Inflammatory macrophage (primary cell): ENCODE data around the gene VAV3.
"Not testable (repeated sequence)": the region's sequence is repeated elsewhere in the genome, so short reads cannot be mapped to it uniquely, and the experiment has no call there.

Experiments used
- DNase-seq, 2 donors: peaks; one replicate each; pipeline ENCODE4 v3.0.0-alpha.2; 2020 to 2022
- total RNA-seq, 18 experiments: gene quantifications; one replicate each; lab custom pipeline; 2026; ENCODE audit warnings: mixed read lengths in 6 of 18, inconsistent platforms in 2 of 18; lab: John Stamatoyannopoulos, UW

VAV3 gene, protein sequence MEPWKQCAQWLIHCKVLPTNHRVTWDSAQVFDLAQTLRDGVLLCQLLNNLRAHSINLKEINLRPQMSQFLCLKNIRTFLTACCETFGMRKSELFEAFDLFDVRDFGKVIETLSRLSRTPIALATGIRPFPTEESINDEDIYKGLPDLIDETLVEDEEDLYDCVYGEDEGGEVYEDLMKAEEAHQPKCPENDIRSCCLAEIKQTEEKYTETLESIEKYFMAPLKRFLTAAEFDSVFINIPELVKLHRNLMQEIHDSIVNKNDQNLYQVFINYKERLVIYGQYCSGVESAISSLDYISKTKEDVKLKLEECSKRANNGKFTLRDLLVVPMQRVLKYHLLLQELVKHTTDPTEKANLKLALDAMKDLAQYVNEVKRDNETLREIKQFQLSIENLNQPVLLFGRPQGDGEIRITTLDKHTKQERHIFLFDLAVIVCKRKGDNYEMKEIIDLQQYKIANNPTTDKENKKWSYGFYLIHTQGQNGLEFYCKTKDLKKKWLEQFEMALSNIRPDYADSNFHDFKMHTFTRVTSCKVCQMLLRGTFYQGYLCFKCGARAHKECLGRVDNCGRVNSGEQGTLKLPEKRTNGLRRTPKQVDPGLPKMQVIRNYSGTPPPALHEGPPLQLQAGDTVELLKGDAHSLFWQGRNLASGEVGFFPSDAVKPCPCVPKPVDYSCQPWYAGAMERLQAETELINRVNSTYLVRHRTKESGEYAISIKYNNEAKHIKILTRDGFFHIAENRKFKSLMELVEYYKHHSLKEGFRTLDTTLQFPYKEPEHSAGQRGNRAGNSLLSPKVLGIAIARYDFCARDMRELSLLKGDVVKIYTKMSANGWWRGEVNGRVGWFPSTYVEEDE
- 4.0 to 66.7 (median 29.4) reads per million in 18 experiments for total RNA-seq

DNA sequence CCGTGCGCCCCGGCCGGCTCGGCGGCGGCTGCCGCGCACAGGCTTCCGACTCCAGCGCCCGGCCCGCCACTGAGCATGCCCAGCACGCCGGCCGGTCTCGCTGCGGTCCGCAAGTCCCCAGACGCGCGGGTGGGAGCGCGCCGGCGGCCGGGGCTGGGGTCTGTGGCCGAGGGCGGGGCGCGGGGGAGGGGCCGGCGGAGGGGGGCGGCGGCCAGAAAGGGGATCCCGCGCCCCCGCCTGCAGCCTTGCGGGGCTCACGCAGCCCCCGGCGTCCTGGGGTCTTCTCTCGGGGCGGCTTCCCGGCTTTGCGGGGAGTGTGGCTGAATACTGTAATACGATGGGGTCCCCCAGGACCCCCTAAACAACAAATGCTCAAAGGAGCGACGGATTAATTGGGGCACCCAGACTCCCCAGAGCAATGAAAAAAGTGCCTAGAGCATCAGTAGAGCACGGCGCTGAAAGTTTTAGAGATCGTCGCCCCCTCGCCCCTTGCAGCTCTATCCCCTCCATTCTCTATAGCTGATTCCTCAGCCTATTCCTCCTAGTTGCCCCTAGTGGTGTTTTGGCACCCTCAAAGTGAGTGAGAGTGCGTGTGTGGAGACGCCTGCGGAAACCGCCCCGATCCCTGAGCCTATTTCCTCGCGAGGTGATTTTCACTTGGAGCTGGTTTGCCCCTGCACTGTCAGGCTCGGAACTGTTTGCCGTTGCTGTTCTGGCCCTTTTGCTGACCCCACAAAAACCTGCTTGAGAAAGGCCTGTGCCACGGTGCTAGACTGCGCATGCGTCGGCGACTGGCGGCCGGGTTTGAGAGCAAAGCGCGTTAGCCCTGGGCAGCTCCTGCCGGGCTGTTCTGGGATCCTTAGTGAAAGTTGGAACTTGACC is at the start of gene VAV3:
Gene VAV3, minus strand, starts transcription at position 71 of the 882 bp plus-strand sequence. CDS start 311 bp downstream, outside the sequence.
- peak; percentile 75 to 85 for DNase-seq

GRCh38 chr1:108012553-108012952 is 47.6 kb upstream of the VAV3 start:
- DNase-seq: no peak

GRCh38 chr1:108011295-108011694 is 46.3 kb upstream of the VAV3 start:
- peak in 1 of 2 donors; percentile 20 for DNase-seq

- DNase-seq: no peak
Observed at GRCh38 chr1:108010581-108010980, 45.6 kb upstream of the VAV3 start.

- no peak for DNase-seq
Observed at GRCh38 chr1:108009603-108010195, 44.7 kb upstream of the VAV3 start.

- no peak for DNase-seq
Observed at GRCh38 chr1:108007531-108007930, 42.6 kb upstream of the VAV3 start.

- DNase-seq: no peak
Observed at GRCh38 chr1:108007070-108007469, 42.1 kb upstream of the VAV3 start.

DNA sequence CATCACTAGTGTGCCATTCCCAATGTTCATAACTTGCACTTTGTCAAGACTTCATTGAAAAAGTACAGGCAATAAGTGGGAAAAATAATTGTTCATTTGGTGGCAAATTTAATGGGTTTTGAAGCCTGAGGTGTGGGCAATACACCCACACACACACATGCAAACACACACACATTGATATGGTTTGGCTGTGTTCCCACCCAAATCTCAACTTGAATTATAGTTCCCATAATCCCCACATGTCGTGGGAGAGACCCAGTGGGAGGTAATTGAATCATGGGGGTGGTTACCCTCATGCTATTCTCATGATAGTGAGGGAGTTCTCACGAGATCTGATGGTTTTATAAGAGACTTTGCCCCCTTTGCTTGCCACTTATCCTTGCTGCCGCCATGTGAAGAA is 39.9 kb upstream of the VAV3 start:
- DNase-seq: not testable (repeated sequence)

DNA sequence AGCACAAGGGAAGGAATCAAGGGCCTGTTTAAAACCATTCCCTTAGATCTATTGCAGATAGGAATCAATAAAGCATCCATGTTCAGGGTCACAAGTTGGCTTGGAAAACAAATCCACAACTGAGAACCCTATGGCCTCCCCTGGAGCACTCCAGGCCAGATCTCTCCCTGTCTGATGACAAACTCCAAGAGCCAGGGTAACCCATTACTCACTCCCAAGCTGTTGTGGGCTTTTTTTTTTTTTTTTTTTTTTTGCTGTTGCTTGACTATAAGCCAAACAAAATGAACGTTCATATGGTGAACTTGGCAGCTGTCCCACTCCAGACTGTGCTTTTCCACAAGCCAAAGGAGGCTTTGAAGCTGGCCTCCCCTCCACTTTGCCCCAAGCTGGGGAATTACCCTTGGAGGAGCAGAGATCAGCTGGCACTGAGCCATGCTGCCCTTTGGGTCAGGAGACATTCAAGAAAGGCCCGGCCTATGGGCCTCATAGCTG is 35.7 kb upstream of the VAV3 start:
- no peak for DNase-seq

DNA sequence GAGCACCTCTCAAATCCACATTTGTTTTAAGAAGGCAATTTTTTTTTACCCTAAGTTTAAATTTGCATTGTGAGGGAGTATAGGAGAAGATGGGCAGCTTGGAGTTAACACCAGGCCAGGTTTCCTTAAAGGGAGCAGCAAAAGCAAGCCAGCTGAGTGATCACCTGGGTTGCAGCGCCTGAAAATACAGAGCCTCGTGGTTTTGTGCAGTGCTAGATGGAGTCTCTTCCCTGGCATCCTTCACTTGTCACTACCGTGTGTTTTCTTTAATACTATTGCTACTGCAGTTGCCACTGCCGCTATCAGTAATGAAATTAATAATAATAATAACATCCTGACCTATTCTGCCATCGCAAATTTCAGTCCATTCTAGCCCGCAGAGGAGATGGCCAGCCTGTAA is 35.2 kb upstream of the VAV3 start:
- no peak for DNase-seq

GRCh38 chr1:107997866-107998265 is 32.9 kb upstream of the VAV3 start:
- peak in 1 of 2 donors; percentile 4 for DNase-seq

DNA sequence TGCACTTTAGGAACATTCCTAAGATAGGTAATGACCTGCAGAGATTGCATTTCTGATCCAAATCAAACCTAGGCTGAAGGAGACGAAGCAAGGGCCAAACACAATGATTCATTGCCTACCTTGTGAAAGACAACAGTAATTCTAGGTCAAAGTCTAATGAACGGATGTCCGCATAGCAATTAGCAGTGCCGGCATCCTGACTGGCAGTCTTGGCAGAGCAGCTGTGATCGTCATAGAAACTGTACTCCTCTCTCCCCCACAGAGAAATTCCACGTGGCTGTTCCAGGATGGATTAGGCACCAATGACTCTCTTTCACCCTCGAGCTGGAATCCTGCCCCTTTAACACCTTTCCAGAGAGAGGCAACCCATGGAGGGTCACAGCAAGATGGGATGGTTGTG is 28.9 kb upstream of the VAV3 start:
- DNase-seq: no peak

- DNase-seq: no peak
Observed at GRCh38 chr1:107992347-107992746, 27.4 kb upstream of the VAV3 start.

- peak; percentile 18 to 45 for DNase-seq
Observed at GRCh38 chr1:107991371-107992066, 26.5 kb upstream of the VAV3 start.

DNA sequence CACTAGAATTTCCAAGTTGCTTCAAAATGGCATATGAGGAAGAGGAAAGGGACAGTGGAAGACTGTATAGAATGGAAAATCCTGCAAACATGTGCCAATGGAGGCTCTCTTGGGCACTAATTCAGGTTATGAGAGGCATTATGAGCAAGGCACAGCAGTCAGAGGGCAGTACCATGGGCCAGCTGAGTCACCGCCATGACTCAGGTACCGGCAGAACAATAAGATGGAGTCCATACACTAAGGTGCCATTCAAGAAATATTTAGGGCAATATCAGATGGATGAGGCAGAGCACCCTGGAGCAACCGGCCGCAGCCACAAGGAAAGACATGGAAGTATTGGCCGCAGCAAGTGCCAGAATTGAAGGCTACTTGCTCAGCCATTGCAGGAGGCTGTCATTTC is 25.6 kb upstream of the VAV3 start:
- no peak for DNase-seq

GRCh38 chr1:107981277-107981676 is 16.3 kb upstream of the VAV3 start:
- no peak for DNase-seq

DNA sequence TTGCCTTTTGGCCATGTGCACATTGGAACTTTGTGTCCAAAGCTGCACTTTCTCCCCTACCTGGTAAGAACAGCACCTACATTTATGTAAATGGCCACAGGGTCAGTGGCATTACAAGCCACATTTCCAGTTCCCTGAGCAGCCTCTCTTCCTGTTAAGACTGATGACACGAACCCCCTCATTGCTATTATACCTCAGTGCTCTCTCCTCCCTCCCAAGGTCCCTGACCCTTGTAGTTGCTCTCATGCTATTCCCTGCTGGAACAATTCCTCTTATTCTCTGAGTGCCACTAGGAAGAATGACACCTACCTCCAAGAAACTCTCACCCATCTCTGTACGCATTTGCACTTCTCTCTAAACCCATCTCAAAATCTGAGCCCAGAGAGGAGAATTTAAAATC is 14.9 kb upstream of the VAV3 start:
- no peak for DNase-seq

GRCh38 chr1:107979088-107979487 is 14.1 kb upstream of the VAV3 start:
- no peak for DNase-seq

- no peak for DNase-seq
Observed at GRCh38 chr1:107976836-107977235, 11.9 kb upstream of the VAV3 start.

- DNase-seq: no peak
Observed at GRCh38 chr1:107976431-107976830, 11.5 kb upstream of the VAV3 start.

DNA sequence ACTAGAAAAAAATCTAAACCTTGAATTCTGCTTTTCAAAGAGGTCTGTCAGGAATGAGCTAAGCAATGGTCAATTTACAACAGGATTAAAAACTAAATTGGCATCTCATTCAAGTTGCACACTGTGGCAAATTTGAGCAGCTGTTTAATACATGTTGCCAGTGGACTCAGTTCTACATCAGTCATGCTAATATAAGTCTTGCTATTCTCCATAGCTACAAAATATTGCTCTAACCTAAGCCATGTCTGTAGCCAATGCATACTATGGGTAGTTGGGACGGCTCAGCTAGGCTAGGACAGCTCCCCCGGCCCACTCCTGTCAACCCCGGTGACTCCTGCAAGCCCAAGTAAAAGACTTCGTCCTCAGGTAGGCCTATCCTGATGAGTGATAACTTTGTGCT is 10.9 kb upstream of the VAV3 start:
- no peak for DNase-seq
